ENCODE data around the gene TAF4.

TAF4 gene

GRCh38 chr20:61929971-61930666 is 135.6 kb downstream of the TAF4 start:
- Histone ChIP-seq H3K27ac (no peak overlapping the region), H3K4me3 (no peak overlapping the region)
- DNase-seq (ENCODE audit: low spot score) = no peak
- TF ChIP-seq CTCF (IDR thresholded peaks at IDR 0.05) = no peak

- Histone ChIP-seq H3K4me3 (no peak overlapping the region), H3K27ac (no peak overlapping the region)
- no peak for DNase-seq (ENCODE audit: low spot score)
- TF ChIP-seq CTCF (IDR thresholded peaks at IDR 0.05) = no peak
Measured at GRCh38 chr20:61929561-61929960, 136.1 kb downstream of the TAF4 start.

GRCh38 chr20:61927826-61928541 is 137.7 kb downstream of the TAF4 start:
- Histone ChIP-seq H3K4me3 (no peak overlapping the region), H3K27ac (no peak overlapping the region)
- DNase-seq (ENCODE audit: low spot score) = no peak
- TF ChIP-seq CTCF (IDR thresholded peaks at IDR 0.05) = no peak

GRCh38 chr20:61927193-61927825 is 138.4 kb downstream of the TAF4 start:
- H3K4me3 ChIP-seq = no peak overlapping the region
- no peak for DNase-seq (ENCODE audit: low spot score)
- H3K27ac ChIP-seq = no peak overlapping the region
- TF ChIP-seq CTCF (IDR thresholded peaks at IDR 0.05) = no peak

- no peak overlapping the region for H3K27ac ChIP-seq
- TF ChIP-seq CTCF (IDR thresholded peaks at IDR 0.05) = no peak
- no peak overlapping the region for H3K4me3 ChIP-seq
- no peak for DNase-seq (ENCODE audit: low spot score)
Measured at GRCh38 chr20:61926796-61927192, 138.9 kb downstream of the TAF4 start.

- DNase-seq (ENCODE audit: low spot score) = no peak
- Histone ChIP-seq H3K27ac (no peak overlapping the region), H3K4me3 (no peak overlapping the region)
- no peak for TF ChIP-seq CTCF (IDR thresholded peaks at IDR 0.05)
Measured at GRCh38 chr20:61926253-61926613, 139.4 kb downstream of the TAF4 start.

All from coronary artery (tissue), 2 donors.